Fibroblast of the aortic adventitia (primary cell): ENCODE results near the gene LCAT. TPM values are rescaled to one million over a fixed set of nuclear protein-coding genes. Genes with fewer than 3 reads are reported as not detected.

Experiments used
- DNase-seq: peaks from one replicate; pipeline ENCODE4 v3.0.0-alpha.2; 2010; ENCODE audit warnings: low read depth
- H3K4me3 ChIP-seq: 2 replicates; pipeline ENCODE4 v1.5.1; 2011; ENCODE audit warnings: low read depth, mild to moderate bottlenecking, control low read depth, low read length, moderate library complexity
- CTCF ChIP-seq: IDR thresholded peaks from 2 replicates; pipeline ENCODE4 v1.5.1; 2011; ENCODE audit warnings: mild to moderate bottlenecking, low read length, control low read depth, inconsistent platforms; ENCODE audit not compliant: insufficient read depth
- total RNA-seq: library from RNA; depleted of rRNA; stranded (reverse); fragments of >200 nt; gene quantifications from 2 replicates; pipeline ENCODE4 v1.2.3, GENCODE V29; 2012; ENCODE audit warnings: low replicate concordance

Gene LCAT
- total RNA-seq, 1 donor: 5.2 TPM

DNA sequence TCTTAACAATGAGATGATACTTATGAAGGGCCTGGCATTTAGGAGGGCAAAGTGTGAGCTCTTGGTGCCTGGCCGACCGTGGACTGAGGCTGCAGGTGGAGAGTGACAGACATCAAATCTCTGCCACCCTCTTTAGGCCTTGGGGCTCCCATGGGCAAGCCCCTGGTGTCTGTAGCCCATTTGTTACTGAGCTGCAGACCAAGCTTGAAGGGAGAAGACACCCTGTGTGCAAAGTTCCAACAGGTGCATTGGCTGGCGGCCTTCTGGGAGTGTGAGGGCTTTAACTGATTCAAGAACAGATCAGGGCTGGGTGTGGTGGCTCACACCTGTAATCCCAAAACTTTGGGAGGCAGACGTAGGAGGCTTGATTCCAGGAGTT, 11.5 kb downstream of the LCAT start:
- no peak for TF ChIP-seq CTCF
- H3K4me3 ChIP-seq: no peak overlapping the region
- DNase-seq: no peak

- no peak for DNase-seq
- no peak within 1 kb of the TSS for H3K4me3 ChIP-seq
- TF ChIP-seq CTCF: peak; percentile 33
Measured at GRCh38 chr16:67931712-67932461, 12.0 kb downstream of the LCAT start, which contains the start of gene CTRL. Gene CTRL (minus strand): TSS chr16:67931862. CDS start chr16:67931852, 10 bp downstream.

DNA sequence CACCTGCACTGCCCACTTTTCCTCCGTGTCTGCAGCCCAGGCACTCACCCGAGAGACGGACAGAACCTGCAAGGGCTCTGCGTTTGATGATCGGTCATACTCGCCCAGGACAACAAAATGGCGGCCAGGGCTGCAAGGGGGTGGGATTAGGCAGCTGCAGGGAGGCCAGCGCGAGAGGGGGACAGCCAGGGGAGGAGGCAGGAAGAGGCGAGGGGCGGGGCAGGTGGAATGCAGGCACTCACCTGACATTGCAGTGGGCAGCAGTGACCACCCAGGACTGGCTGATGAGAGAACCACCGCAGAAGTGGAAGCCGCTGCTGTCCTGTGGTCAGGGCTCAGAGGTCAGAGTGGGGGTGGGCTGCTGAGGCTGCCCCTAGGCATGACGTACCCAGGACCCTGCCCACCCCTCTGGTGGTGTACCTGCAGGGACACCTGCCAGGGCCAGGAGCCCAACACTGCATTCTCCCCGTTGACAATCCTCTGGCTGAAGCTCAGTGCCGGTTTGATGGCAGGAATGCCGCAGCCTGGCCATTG, 13.2 kb downstream of the LCAT start:
- no peak for TF ChIP-seq CTCF
- no peak for DNase-seq

GRCh38 chr16:67930191-67930590, 13.7 kb downstream of the LCAT start:
- no peak for DNase-seq
- H3K4me3 ChIP-seq: no peak overlapping the region
- no peak for TF ChIP-seq CTCF

More for the DNA sequence above, 13.2 kb downstream of the LCAT start:
- H3K4me3 ChIP-seq: no peak overlapping the region

DNA sequence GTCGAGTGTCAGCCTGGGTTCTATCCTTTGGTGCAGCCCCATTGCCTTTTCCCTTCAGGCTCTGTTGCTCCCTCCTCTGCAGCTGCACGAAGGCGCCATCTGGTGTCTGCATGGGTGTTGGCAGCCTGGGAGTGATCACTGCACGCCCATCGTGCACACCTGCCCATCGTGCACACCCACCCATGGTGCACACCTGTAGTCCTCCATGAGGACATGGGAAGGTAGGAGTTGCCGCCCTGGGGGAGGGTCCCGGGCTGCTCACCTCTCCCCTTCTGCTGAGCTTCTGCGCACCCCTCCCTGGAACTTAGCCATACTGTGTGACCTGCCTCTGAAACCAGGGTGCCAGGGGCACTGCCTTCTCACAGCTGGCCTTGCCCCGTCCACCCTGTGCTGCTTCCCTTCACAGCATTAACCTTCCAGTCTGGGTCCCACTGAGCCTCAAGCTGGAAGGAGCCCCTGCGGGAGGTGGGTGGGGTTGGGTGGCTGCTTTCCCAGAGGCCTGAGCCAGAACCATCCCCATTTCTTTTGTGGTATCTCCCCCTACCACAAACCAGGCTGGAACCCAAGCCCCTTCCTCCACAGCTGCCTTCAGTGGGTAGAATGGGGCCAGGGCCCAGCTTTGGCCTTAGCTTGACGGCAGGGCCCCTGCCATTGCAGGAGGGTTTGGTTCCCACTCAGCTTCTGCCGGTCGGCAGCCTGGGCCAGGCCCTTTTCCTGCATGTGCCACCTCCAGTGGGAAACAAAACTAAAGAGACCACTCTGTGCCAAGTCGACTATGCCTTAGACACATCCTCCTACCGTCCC, 15.2 kb downstream of the LCAT start:
- peak; percentile 60 for DNase-seq
- H3K4me3 ChIP-seq: no peak overlapping the region
- TF ChIP-seq CTCF: peak; percentile 91

- TF ChIP-seq CTCF: no peak
- no peak overlapping the region for H3K4me3 ChIP-seq
- DNase-seq: no peak
Measured at GRCh38 chr16:67928147-67928546, 15.8 kb downstream of the LCAT start.
